Measurements from ENCODE around the gene SLC27A4. TPM values are rescaled to one million over a fixed set of nuclear protein-coding genes. Genes with fewer than 3 reads are reported as not detected.

SLC27A4 gene
- total RNA-seq, 1 donor from 2014 or later, result 47.3 TPM

DNA sequence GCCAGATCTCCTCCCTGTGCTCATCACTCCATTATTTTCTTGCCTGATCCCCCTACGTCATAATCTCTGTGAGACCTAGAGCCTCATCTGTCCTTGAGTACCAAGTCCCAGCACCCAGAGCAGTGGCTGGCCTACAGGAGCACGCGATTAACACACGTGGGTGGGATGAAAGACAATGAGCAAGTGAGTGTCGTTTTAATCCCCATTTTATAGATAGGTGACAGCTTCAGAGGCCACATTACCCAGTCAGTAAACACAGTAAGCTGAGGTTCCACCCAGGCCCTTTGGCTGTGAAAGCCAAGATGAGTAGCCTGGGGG is 35.4 kb upstream of the SLC27A4 start:
- Mint-ChIP-seq H3K27ac (ENCODE audit: unreplicated experiment) (no peak overlapping the region), H3K4me3 (ENCODE audit: unreplicated experiment) (no peak overlapping the region), H3K9me3 (ENCODE audit: unreplicated experiment) (no peaks in the 10 kb centered on the region), H3K27me3 (ENCODE audit: unreplicated experiment) (peaks cover 3% of the 10 kb centered on the region), H3K4me1 (ENCODE audit: low read depth, unreplicated experiment) (no peaks in the 10 kb centered on the region), H3K36me3 (ENCODE audit: unreplicated experiment) (no peaks in the 10 kb centered on the region)
- DNase-seq, result no peak
- TF ChIP-seq, protein P1, sequence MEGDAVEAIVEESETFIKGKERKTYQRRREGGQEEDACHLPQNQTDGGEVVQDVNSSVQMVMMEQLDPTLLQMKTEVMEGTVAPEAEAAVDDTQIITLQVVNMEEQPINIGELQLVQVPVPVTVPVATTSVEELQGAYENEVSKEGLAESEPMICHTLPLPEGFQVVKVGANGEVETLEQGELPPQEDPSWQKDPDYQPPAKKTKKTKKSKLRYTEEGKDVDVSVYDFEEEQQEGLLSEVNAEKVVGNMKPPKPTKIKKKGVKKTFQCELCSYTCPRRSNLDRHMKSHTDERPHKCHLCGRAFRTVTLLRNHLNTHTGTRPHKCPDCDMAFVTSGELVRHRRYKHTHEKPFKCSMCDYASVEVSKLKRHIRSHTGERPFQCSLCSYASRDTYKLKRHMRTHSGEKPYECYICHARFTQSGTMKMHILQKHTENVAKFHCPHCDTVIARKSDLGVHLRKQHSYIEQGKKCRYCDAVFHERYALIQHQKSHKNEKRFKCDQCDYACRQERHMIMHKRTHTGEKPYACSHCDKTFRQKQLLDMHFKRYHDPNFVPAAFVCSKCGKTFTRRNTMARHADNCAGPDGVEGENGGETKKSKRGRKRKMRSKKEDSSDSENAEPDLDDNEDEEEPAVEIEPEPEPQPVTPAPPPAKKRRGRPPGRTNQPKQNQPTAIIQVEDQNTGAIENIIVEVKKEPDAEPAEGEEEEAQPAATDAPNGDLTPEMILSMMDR (IDR thresholded peaks at IDR 0.05; ENCODE audit: partially characterized antibody, unreplicated experiment), result no peak

DNA sequence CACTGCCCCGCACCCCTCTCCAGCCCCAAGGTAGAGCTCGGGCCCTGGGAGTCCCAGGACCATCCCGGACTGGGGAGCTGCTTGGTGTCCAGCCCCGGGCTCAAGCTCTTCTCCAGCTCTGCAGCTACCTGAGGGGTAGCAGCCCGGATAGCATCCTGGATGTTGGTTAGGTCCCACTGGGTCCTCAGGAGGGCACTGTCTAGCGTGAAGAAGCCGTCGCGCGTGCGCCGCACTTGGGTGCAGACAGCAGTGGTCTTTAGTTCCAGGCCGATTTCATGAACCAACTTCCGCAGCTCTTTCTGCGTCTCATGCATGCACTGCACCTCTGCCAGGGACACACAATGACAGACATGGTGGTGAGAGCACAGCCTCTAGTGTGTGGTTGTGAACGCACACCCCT is 30.8 kb upstream of the SLC27A4 start:
- Mint-ChIP-seq H3K27ac (ENCODE audit: unreplicated experiment) (no peak overlapping the region), H3K9me3 (ENCODE audit: unreplicated experiment) (no peaks in the 10 kb centered on the region), H3K36me3 (ENCODE audit: unreplicated experiment) (no peaks in the 10 kb centered on the region), H3K4me1 (ENCODE audit: low read depth, unreplicated experiment) (no peaks in the 10 kb centered on the region), H3K27me3 (ENCODE audit: unreplicated experiment) (no peaks in the 10 kb centered on the region), H3K4me3 (ENCODE audit: unreplicated experiment) (no peak overlapping the region)
- TF ChIP-seq, protein P1 (IDR thresholded peaks at IDR 0.05; ENCODE audit: partially characterized antibody, unreplicated experiment), result no peak
- DNase-seq, result no peak

DNA sequence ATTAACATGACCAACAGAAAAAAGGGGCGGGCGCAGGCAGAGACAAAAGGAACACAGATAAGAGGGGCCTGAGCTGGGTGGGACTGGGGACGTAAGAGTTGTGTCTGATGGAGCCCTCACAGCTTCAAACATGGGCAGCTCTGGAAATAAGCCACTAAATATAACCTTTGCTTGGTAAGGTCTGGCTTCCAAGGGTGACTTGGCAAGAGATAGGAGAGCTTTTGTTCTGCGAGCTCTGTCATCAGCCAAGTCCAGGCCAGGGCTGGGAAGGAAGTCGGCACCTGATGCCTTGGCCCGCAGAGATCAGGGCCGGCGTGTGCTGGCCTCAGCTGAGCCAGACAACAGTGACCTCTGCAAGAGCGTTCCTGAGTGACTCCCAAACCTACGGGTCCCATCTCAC is 29.9 kb upstream of the SLC27A4 start:
- TF ChIP-seq, protein P1 (IDR thresholded peaks at IDR 0.05; ENCODE audit: partially characterized antibody, unreplicated experiment), result no peak

DNA sequence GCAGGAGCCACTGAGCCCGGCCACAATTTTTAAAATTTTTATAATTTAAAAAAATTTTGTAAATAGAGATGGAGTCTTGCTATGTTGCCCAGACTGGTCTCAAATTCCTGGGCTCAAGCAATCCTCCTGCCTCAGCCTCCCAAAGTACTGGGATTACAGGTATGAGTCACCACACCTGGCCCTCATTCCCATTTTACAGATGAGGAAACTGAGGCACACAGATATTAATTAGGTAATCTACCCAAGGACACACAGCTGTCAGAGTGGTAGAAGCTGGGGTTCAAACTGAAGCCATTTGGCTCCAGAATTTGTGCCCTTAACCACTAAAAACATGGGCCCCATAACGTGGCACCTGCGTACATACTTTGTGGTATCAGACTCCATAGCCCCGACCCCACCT is 25.6 kb upstream of the SLC27A4 start:
- TF ChIP-seq, protein P1 (IDR thresholded peaks at IDR 0.05; ENCODE audit: partially characterized antibody, unreplicated experiment), result no peak
- no peak for DNase-seq
- Mint-ChIP-seq H3K9me3 (ENCODE audit: unreplicated experiment) (peaks cover 2% of the 10 kb centered on the region), H3K4me3 (ENCODE audit: unreplicated experiment) (no peak overlapping the region), H3K36me3 (ENCODE audit: unreplicated experiment) (no peaks in the 10 kb centered on the region), H3K27me3 (ENCODE audit: unreplicated experiment) (peaks cover 1% of the 10 kb centered on the region), H3K4me1 (ENCODE audit: low read depth, unreplicated experiment) (no peaks in the 10 kb centered on the region), H3K27ac (ENCODE audit: unreplicated experiment) (no peak overlapping the region)

More for the DNA sequence above, 29.9 kb upstream of the SLC27A4 start:
- Mint-ChIP-seq H3K4me3 (ENCODE audit: unreplicated experiment) (no peak overlapping the region), H3K9me3 (ENCODE audit: unreplicated experiment) (no peaks in the 10 kb centered on the region), H3K27me3 (ENCODE audit: unreplicated experiment) (no peaks in the 10 kb centered on the region), H3K36me3 (ENCODE audit: unreplicated experiment) (no peaks in the 10 kb centered on the region), H3K27ac (ENCODE audit: unreplicated experiment) (no peak overlapping the region), H3K4me1 (ENCODE audit: low read depth, unreplicated experiment) (no peaks in the 10 kb centered on the region)
- DNase-seq, result no peak

DNA sequence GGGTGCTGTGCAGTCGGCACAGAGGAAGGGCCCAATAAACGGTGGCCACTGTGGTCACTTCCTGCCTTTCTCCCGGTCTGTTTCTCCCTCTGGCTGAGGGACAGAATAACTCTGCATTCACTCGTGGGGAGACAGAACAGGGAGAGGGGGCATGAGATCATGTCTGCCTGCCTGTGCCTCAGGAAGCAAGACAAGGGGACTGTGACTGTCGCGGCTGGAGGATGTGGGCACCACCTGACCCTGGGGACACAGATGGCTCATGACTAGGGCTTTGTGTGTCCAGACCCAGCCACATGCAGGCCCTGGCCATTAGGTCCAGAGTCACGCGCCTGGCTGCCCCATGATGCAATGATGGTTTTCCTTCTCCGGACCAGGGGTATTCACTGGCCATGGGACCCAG is 23.9 kb upstream of the SLC27A4 start:
- DNase-seq, result no peak
- Mint-ChIP-seq H3K27me3 (ENCODE audit: unreplicated experiment) (peaks cover 1% of the 10 kb centered on the region), H3K9me3 (ENCODE audit: unreplicated experiment) (peaks cover 2% of the 10 kb centered on the region), H3K36me3 (ENCODE audit: unreplicated experiment) (no peaks in the 10 kb centered on the region), H3K4me3 (ENCODE audit: unreplicated experiment) (no peak overlapping the region), H3K27ac (ENCODE audit: unreplicated experiment) (no peak overlapping the region), H3K4me1 (ENCODE audit: low read depth, unreplicated experiment) (no peaks in the 10 kb centered on the region)
- TF ChIP-seq, protein P1 (IDR thresholded peaks at IDR 0.05; ENCODE audit: partially characterized antibody, unreplicated experiment), result no peak
